IPS-20b (cell line): Measurements from ENCODE around the gene SFTPB.

Experiments used
- H3K27ac ChIP-seq: one replicate; pipeline ENCODE4 v1.5.1; 2013; ENCODE audit warnings: low read length
- H3K27me3 ChIP-seq: 2 replicates; pipeline ENCODE4 v1.6.1; 2013; ENCODE audit warnings: mild to moderate bottlenecking, low read length, inconsistent platforms; ENCODE audit not compliant: insufficient read depth
- H3K36me3 ChIP-seq: 2 replicates; pipeline ENCODE4 v1.6.1; 2013; ENCODE audit warnings: low read depth, mild to moderate bottlenecking, inconsistent platforms, low read length, moderate library complexity; ENCODE audit not compliant: insufficient read depth
- H3K4me1 ChIP-seq: 2 replicates; pipeline ENCODE4 v1.6.1; 2013; ENCODE audit warnings: mild to moderate bottlenecking, control low read depth, inconsistent platforms, low read length, moderate library complexity; ENCODE audit not compliant: insufficient read depth
- H3K4me3 ChIP-seq: 2 replicates; pipeline ENCODE4 v1.5.1; 2013; ENCODE audit warnings: mild to moderate bottlenecking, low read length, inconsistent platforms
- H3K9ac ChIP-seq: 2 replicates; pipeline ENCODE4 v1.6.1; 2013; ENCODE audit warnings: low read depth, mild to moderate bottlenecking, inconsistent platforms, low read length, moderate library complexity
- H3K9me3 ChIP-seq: 2 replicates; pipeline ENCODE4 v1.6.1; 2013; ENCODE audit warnings: mild to moderate bottlenecking, low read depth, low read length, inconsistent platforms; ENCODE audit not compliant: insufficient read depth

Gene SFTPB

DNA sequence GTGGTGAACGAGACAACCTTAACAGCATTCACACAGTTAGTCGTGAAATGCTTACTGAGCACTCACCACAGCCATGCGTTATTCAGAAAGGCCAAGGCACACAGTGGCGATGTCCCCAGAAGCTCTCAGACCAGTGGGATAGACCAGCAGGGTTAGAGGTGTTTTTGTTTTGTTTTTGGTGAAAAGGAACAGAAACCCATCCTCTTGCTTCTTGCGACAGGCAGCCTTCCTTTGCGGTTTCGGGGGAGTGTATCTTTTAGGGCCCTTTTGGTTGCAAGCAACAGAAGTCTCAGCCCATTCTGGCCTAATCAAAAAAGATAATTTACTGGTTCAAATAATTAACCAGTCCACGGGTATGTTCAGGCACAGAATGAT, 30.9 kb upstream of the SFTPB start:
- H3K9ac ChIP-seq, result no peak overlapping the region
- H3K27ac ChIP-seq, result no peak overlapping the region
- peaks cover 17% of the 10 kb centered on the region; the same call in 1 of the 2 replicates for H3K4me1 ChIP-seq

DNA sequence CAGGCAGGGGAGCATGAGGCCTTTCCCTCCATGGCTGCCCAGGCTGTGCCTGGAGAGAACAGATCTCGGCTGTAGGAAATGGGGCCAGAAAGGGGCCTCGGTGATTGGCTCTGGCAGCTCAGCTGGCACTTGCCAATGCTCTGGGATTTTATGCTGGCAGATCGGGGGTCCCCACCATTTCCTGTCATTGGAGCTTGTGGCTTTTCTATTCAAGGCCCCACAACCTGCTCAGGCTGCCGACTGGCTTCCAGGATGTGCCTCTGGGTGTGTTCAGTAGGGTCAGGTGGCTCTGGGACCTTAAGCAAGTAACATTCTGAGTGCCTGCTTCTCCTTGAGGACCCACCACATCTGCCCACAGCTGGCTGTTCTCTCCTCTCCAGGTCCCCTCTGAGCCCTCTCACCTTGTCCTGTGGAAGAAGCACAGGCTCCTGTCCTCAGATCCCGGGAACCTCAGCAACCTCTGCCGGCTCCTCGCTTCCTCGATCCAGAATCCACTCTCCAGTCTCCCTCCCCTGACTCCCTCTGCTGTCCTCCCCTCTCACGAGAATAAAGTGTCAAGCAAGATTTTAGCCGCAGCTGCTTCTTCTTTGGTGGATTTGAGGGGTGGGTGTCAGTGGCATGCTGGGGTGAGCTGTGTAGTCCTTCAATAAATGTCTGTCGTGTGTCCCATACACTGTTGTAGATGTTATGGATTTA, 30.3 kb upstream of the SFTPB start:
- H3K9ac ChIP-seq, result no peak overlapping the region
- no peaks in the 10 kb centered on the region for H3K9me3 ChIP-seq
- H3K27ac ChIP-seq, result no peak overlapping the region
- no peaks in the 10 kb centered on the region for H3K36me3 ChIP-seq
- no peaks in the 10 kb centered on the region for H3K27me3 ChIP-seq
- no peak overlapping the region for H3K4me3 ChIP-seq
- H3K4me1 ChIP-seq, result peaks cover 17% of the 10 kb centered on the region; the same call in 1 of the 2 replicates

More for the DNA sequence above, 30.9 kb upstream of the SFTPB start:
- H3K4me3 ChIP-seq, result no peak overlapping the region
- no peaks in the 10 kb centered on the region for H3K27me3 ChIP-seq
- no peaks in the 10 kb centered on the region for H3K36me3 ChIP-seq
- no peaks in the 10 kb centered on the region for H3K9me3 ChIP-seq

DNA sequence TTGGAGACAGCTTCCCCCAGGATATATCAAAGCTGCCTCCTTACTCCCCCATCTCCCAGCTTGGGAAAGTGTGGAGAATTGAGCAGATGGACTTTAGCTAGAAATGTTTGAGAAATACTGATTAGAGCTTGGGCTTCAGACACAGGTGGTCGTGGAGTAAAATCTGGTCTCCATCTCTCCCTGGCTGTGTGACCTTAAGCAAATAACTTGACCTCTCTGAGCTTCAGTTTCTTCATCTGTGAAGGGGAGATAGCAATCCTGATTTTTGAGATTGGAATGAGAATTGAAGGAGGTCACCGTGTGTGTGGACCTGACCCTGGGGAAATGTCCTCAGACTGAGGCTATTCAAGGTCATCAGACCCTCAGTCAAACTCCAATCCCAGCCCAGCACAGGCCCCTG, 29.7 kb upstream of the SFTPB start:
- Histone ChIP-seq H3K27ac (no peak overlapping the region), H3K36me3 (no peaks in the 10 kb centered on the region), H3K9ac (no peak overlapping the region), H3K4me1 (peaks cover 14% of the 10 kb centered on the region; the same call in 1 of the 2 replicates), H3K27me3 (no peaks in the 10 kb centered on the region), H3K4me3 (no peak overlapping the region), H3K9me3 (no peaks in the 10 kb centered on the region)

DNA sequence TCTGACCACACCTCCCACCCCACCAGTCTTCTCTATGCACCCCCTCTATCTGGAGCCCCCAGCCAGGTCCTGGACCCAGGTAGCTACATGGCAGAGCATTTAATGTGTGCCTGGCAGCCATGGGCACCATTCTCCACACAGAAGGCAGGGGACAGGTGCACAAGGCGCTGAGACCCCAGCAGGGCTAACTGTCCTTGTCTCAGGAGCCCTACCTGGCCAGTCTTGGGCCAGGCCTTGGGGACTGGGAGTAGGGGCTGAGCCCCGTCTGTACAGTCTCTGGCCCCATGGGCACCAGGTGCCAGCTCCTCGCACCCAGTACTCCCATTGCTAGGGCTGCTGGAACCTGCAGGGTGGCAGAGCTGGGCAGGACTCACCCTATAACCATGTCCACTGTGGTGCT, 29.1 kb upstream of the SFTPB start:
- H3K9me3 ChIP-seq, result no peaks in the 10 kb centered on the region
- no peaks in the 10 kb centered on the region for H3K27me3 ChIP-seq
- H3K4me1 ChIP-seq, result peaks cover 8% of the 10 kb centered on the region; the same call in 1 of the 2 replicates
- no peaks in the 10 kb centered on the region for H3K36me3 ChIP-seq
- no peak overlapping the region for H3K27ac ChIP-seq
- no peak overlapping the region for H3K4me3 ChIP-seq
- H3K9ac ChIP-seq, result no peak overlapping the region

DNA sequence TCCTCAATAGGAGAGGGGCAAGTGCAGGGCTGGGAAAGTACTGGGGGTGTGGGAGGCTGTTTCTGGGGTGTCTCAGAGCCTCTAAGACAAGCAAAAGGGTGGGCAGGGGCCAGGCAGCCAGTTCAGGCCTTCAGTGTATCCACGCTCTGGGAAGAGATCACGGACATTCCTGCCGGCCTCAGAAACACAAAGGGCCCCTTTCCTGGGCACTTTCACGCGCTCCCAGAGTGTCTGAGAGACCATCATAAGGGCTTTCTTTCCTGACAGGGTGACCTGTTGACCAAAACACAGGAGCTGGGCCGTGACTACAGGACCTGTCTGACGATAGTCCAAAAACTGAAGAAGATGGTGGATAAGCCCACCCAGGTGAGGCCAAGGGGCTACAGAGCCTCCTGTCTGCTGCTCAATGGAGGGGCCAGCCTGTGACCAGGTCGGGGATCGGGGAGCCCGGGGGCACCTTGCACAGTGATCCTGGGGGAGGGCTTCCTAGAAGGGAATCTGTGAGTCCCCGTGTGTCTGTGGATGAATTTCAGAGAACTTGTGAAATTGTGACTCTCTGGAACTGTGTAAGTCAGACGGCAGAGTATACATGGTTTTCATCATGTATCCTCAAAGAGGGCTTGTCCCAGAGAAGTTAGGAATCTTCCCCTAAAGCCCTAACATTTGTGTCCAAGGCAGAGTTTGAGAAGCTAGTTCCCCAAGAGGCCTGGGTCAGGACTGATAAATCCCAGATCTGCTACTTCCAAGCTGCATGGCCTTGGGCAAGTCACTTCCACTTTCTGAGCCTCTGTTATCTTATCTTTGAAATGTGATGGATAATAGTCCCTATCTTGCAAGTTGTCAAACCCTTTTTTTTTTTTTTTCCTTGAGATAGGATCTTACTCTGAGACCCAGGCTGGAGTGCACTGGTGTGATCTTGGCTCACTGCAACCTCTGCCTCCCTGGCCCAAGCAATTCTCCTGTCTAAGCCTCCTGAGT, 28.0 kb upstream of the SFTPB start:
- 0 out of 2 replicates have a peak, but pooled peaks cover 2% of the 10 kb centered on the region for H3K4me1 ChIP-seq
- H3K36me3 ChIP-seq, result no peaks in the 10 kb centered on the region
- no peak overlapping the region for H3K27ac ChIP-seq
- no peak overlapping the region for H3K4me3 ChIP-seq
- H3K9me3 ChIP-seq, result no peaks in the 10 kb centered on the region
- no peaks in the 10 kb centered on the region for H3K27me3 ChIP-seq
- H3K9ac ChIP-seq, result no peak overlapping the region

DNA sequence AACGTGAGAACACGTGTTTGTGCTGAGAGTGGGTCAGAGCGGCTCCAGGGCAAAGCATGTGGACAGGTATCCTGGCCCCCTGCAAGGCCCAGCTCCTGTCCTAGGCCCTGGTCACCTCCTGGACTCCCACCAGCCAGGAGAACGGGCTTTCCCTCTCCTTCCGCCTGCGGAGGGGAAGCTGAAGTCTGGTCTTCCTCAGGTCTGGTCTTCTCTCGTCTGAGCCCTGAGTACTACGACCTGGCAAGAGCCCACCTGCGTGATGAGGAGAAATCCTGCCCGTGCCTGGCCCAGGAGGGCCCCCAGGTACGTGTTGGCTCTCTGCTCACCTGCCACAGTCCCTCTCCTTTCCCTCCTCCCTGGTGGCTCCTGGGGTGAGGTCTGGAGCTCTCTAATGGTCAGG, 27.1 kb upstream of the SFTPB start:
- Histone ChIP-seq H3K27ac (no peak overlapping the region), H3K4me3 (no peak overlapping the region), H3K36me3 (no peaks in the 10 kb centered on the region), H3K27me3 (no peaks in the 10 kb centered on the region), H3K9me3 (no peaks in the 10 kb centered on the region), H3K4me1 (no peaks in the 10 kb centered on the region), H3K9ac (no peak overlapping the region)

DNA sequence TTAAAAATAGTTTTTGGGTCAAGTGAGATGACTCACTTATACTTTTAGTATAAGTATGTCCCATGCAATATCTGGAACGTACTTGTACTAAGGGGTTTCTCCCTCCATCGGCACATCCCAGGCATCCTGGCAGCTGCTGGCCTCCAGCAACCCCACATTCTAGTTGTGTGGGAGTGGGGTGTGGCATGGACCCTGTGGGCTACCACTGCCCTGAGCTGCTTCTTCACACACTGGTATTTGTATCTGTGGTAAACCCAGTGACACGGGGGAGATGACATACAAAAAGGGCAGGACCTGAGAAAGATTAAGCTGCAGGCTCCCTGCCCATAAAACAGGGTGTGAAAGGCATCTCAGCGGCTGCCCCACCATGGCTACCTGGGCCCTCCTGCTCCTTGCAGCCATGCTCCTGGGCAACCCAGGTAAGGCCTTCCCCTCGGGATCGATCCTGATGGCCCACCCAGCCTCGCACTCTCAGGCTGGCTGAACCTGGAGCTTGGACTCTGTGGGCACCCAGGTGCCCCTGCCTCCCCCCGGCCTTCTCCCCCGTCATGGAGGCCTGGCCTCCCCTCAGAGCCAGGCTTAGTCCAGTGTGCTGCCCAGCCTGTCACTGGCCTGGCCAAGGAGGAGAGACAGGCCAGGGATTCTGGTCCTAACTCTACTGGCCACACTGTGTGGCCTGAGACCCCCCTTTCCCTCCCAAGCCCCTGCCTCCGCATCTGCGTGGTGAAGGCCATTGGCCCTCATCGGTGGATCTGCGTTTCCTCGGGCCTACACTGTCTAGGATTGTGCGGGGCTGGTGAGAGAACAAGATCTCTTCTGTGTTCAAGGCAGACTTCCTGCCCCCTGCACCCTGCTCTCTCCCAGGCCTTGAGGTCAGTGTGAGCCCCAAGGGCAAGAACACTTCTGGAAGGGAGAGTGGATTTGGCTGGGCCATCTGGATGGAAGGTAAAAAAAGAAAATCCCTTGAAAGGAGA, 26.3 kb upstream of the SFTPB start, which contains the start of gene GNLY:
Gene GNLY (plus strand): TSS at position 307 of the 974 bp plus-strand sequence. CDS start 61 bp downstream, at position 368.
- Histone ChIP-seq H3K9me3 (no peaks in the 10 kb centered on the region), H3K9ac (no peak within 1 kb of the TSS), H3K27ac (no peak within 1 kb of the TSS), H3K27me3 (no peaks in the 10 kb centered on the region), H3K4me3 (no peak within 1 kb of the TSS), H3K36me3 (no peaks in the 10 kb centered on the region), H3K4me1 (no peaks in the 10 kb centered on the region)

DNA sequence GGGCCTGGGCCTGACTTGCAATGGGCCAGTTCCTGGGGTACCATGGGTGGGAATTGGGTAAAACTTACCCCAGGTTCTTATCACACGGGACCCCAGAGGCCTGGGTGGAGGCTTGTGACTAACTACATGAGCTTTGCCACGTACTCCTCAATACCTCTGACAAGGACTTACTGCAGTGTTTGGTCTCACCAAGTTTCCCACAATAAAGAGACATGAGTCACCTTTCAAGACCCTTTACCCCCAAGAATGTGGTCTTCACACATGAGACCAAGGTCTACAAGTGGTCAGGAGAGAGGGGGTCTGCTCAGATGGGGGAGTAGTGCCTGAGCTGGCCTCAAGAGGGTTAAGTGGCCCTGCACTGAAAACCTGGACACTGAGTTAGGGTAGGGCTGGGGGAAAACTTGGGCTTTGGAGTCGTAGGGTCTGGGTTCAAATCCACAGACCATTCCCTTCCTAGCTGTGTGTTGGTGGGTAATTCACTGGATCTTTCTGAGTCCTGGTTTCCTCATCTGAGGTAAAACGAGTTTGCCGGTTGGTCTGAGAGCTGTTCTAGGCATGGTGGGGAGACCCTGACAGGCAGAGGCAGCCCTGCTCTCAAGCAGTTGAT, 24.1 kb upstream of the SFTPB start:
- Histone ChIP-seq H3K4me1 (no peaks in the 10 kb centered on the region), H3K9me3 (no peaks in the 10 kb centered on the region), H3K9ac (no peak overlapping the region), H3K36me3 (no peaks in the 10 kb centered on the region), H3K27ac (no peak overlapping the region), H3K27me3 (no peaks in the 10 kb centered on the region), H3K4me3 (no peak overlapping the region)

DNA sequence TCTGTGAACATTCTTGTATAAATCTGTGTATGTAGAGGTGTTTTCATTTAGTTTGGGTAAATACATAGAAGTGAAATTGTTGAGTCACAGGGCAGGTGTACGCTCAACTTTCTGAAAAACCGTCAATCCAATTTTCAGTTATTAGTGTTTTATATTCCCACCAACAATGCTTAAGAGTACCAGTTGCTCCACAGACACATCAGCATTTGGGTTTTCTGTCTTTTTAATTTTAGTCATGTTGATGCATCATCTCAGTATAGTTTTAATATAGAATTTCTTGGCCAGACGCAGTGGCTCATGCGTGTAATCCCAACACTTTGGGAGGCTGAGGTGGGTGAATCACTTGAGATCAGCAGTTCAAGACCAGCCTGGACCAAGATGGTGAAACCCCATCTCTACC, 22.9 kb upstream of the SFTPB start:
- Histone ChIP-seq H3K27ac (no peak overlapping the region), H3K4me1 (no peaks in the 10 kb centered on the region), H3K4me3 (no peak overlapping the region), H3K9me3 (no peaks in the 10 kb centered on the region), H3K27me3 (no peaks in the 10 kb centered on the region), H3K36me3 (no peaks in the 10 kb centered on the region), H3K9ac (no peak overlapping the region)

DNA sequence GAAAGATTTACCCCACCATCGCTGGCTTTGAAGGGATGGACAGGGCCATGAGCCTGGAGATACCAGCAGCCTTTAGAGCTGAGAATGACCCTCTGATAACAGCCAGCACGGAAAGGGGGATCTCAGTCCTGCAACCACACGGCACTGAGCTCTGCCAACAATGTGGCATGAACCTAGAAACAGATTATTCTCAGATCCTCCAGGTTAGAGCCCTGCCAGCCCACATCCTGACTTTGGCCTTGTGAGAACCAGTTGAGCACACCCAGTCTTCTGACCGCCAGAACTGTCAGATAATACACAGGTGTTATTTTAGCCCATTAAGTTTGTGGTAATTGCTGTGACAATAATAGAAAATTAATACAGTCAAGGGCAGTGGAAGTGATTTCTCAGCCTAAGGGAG, 16.8 kb upstream of the SFTPB start:
- Histone ChIP-seq H3K4me3 (no peak overlapping the region), H3K27ac (no peak overlapping the region), H3K4me1 (no peaks in the 10 kb centered on the region), H3K36me3 (no peaks in the 10 kb centered on the region), H3K9me3 (no peaks in the 10 kb centered on the region), H3K9ac (no peak overlapping the region), H3K27me3 (peaks cover 7% of the 10 kb centered on the region; the same call in 1 of the 2 replicates)

DNA sequence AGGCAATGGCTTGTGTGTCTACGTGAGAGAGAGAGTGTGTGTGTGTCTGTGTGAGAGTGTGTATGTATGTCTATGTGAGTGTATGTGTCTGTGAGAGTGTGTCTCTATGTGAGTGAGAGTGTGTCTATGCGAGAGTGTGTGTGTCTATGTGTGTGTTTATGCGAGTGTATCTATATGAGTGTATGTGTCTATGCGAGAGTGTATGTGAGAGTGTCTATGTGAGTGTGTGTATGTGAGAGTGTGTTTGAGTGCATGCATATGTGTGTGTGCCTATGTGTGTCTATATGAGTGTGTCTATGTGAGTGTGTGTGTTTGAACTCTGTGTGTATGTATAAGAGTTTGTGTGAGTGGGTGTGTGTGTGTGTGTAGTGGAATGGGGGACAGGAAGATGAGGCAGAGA, 16.4 kb upstream of the SFTPB start:
- no peak overlapping the region for H3K9ac ChIP-seq
- H3K27me3 ChIP-seq, result peaks cover 7% of the 10 kb centered on the region; the same call in 1 of the 2 replicates
- no peaks in the 10 kb centered on the region for H3K36me3 ChIP-seq
- H3K4me3 ChIP-seq, result no peak overlapping the region
- H3K27ac ChIP-seq, result no peak overlapping the region
- no peaks in the 10 kb centered on the region for H3K9me3 ChIP-seq
- no peaks in the 10 kb centered on the region for H3K4me1 ChIP-seq
